Endothelial cell of umbilical vein (primary cell): ENCODE results near the gene FAM114A1. TPM values are rescaled to one million over a fixed set of nuclear protein-coding genes. Genes with fewer than 3 reads are reported as not detected.

Experiments
- BruUV-seq: library from RNA; stranded (reverse); fragments of 400-500 nt; replicated peaks from 2 replicates; lab custom pipeline; 2021; lab: Mats Ljungman, UMichigan
- CTCF ChIA-PET: fragments of 300-600, 350-600 bp; sonication (Branson Sonifier 250); formaldehyde crosslinking; loops from one replicate; lab custom pipeline; 2021; ENCODE audit warnings: antibody characterized with exemption, inconsistent platforms; lab: Charles Lee
- POLR2A ChIA-PET: fragments of 300-600, 350-600 bp; sonication (Branson Sonifier 250); formaldehyde crosslinking; loops from one replicate; lab custom pipeline; 2021; ENCODE audit warnings: antibody characterized with exemption, inconsistent platforms; lab: Charles Lee
- DNase-seq: peaks from one replicate; pipeline ENCODE4 v3.0.0-alpha.2; 2011; ENCODE audit warnings: low read depth, low spot score
- FAIRE-seq: peaks from 2 replicates; lab custom pipeline; 2011; peaks lifted over from hg19 to GRCh38; lab: Jason Lieb, UNC
- H2AFZ ChIP-seq: 2 replicates; pipeline ENCODE4 v1.6.0; 2012; ENCODE audit warnings: low read depth, low read length, control low read depth, inconsistent platforms
- H3K27ac ChIP-seq: 2 replicates; pipeline ENCODE4 v1.5.1; 2011; ENCODE audit warnings: low read depth, mild to moderate bottlenecking, control low read depth, low read length, moderate library complexity; ENCODE audit not compliant: insufficient read depth
- H3K27me3 ChIP-seq, 2 experiments: 2 replicates each; pipeline versions ENCODE4 v1.6.0 to v1.6.1; 2011; ENCODE audit warnings: low read length in 2 of 2, mixed read lengths in 1 of 2; ENCODE audit not compliant: control insufficient read depth in 2 of 2, insufficient read depth in 2 of 2
- H3K36me3 ChIP-seq, 2 experiments: 2 replicates in 1 of 2; 3 replicates in 1 of 2; pipeline ENCODE4 v1.5.1; 2011; ENCODE audit warnings: low read length in 2 of 2, mild to moderate bottlenecking in 1 of 2, moderate library complexity in 1 of 2; ENCODE audit not compliant: control insufficient read depth in 2 of 2, insufficient read depth in 2 of 2; ENCODE audit errors: extremely low read depth in 1 of 2
- H3K4me1 ChIP-seq: 3 replicates; pipeline ENCODE4 v1.5.1; 2011; ENCODE audit warnings: mild to moderate bottlenecking, low read length; ENCODE audit not compliant: control insufficient read depth, insufficient read depth; ENCODE audit errors: extremely low read depth
- H3K4me2 ChIP-seq: 2 replicates; pipeline ENCODE4 v1.6.1; 2011; ENCODE audit warnings: low read length, control low read depth, mixed read lengths; ENCODE audit not compliant: insufficient read depth
- H3K4me3 ChIP-seq, 3 experiments: fragments of 200-600 bp in 1 of 3; sonication (generic), shearing (Covaris generic) in 1 of 3; replicated peaks in 1 of 3; 2 replicates each; pipeline ENCODE4 v1.5.1; 2011 to 2016; ENCODE audit warnings: control low read depth in 3 of 3, low read length in 3 of 3, mild to moderate bottlenecking in 2 of 3, inconsistent platforms in 1 of 3, low read depth in 1 of 3, moderate library complexity in 1 of 3; ENCODE audit not compliant: insufficient read depth in 1 of 3
- H3K79me2 ChIP-seq: 2 replicates; pipeline ENCODE4 v1.6.0; 2012; ENCODE audit warnings: low read length, inconsistent platforms; ENCODE audit not compliant: control insufficient read depth, insufficient read depth
- H3K9ac ChIP-seq: replicated peaks from 2 replicates; pipeline ENCODE3; 2011; ENCODE audit warnings: low read length, control low read depth; ENCODE audit not compliant: insufficient read depth; ENCODE audit errors: extremely low read depth
- H3K9me1 ChIP-seq: replicated peaks from 3 replicates; pipeline ENCODE4 v1.6.0; 2011; ENCODE audit warnings: mild to moderate bottlenecking, low read length; ENCODE audit not compliant: control insufficient read depth, insufficient read depth; ENCODE audit errors: extremely low read depth
- H3K9me3 ChIP-seq: replicated peaks from 2 replicates; pipeline ENCODE4 v1.5.1; 2012; ENCODE audit warnings: low read length, inconsistent platforms; ENCODE audit not compliant: control insufficient read depth, insufficient read depth
- H4K20me1 ChIP-seq: replicated peaks from 2 replicates; pipeline ENCODE3; 2011; ENCODE audit warnings: mild to moderate bottlenecking, low read length; ENCODE audit not compliant: control insufficient read depth, insufficient read depth; ENCODE audit errors: extremely low read depth
- CTCF ChIP-seq, 2 donors: IDR thresholded peaks; 1 replicate in 1 of 2; 2 replicates in 1 of 2; pipeline ENCODE4 v1.5.1; 2011; ENCODE audit warnings: low read length in 2 of 2, mild to moderate bottlenecking in 2 of 2, moderate library complexity in 2 of 2, control low read depth in 1 of 2, inconsistent platforms in 1 of 2, low read depth in 1 of 2; ENCODE audit not compliant: insufficient read depth in 1 of 2; ENCODE audit errors: extremely low read depth in 1 of 2
- EZH2 ChIP-seq: IDR thresholded peaks from 2 replicates; pipeline ENCODE4 v1.6.1; 2012; ENCODE audit warnings: borderline replicate concordance, low read depth, mild to moderate bottlenecking, moderate library complexity, low read length, inconsistent platforms; ENCODE audit not compliant: severe bottlenecking
- FOS ChIP-seq: IDR thresholded peaks from 2 replicates; pipeline ENCODE4 v1.6.1; 2011; ENCODE audit warnings: mild to moderate bottlenecking, low read length, moderate library complexity, borderline replicate concordance; ENCODE audit not compliant: insufficient read depth
- GATA2 ChIP-seq: IDR thresholded peaks from 2 replicates; pipeline ENCODE4 v1.7.0; 2011; ENCODE audit warnings: low read depth, mild to moderate bottlenecking, moderate library complexity, mixed read lengths, low read length; ENCODE audit not compliant: insufficient read length, insufficient read depth
- JUN ChIP-seq: IDR thresholded peaks from 2 replicates; pipeline ENCODE4 v1.6.1; 2011; ENCODE audit warnings: borderline replicate concordance, low read depth; ENCODE audit not compliant: insufficient read length, insufficient read depth
- MAX ChIP-seq: IDR thresholded peaks from 2 replicates; pipeline ENCODE4 v1.6.1; 2011; ENCODE audit not compliant: insufficient read depth, insufficient read length
- MYC ChIP-seq: IDR thresholded peaks from one replicate; pipeline ENCODE4 v1.6.1; 2011; ENCODE audit warnings: mild to moderate bottlenecking, low read depth, low read length
- POLR2A ChIP-seq: IDR thresholded peaks from 2 replicates; pipeline ENCODE4 v1.6.1; 2012; ENCODE audit warnings: low read depth, mild to moderate bottlenecking, control low read depth, low read length
- POLR2AphosphoS5 ChIP-seq: IDR thresholded peaks from 2 replicates; pipeline ENCODE4 v1.6.1; 2012; ENCODE audit warnings: low read depth, mild to moderate bottlenecking, control low read depth, low read length, moderate library complexity; ENCODE audit not compliant: insufficient read depth
- dilution Hi-C: fragments of 300-500 bp; cut with MboI; formaldehyde crosslinking; loops from one replicate; pipeline ENCODE4 v1.15.0; 2019; ENCODE audit warnings: low sequenced_read_pairs; ENCODE audit not compliant: extremely low pct_ligation_motif_present
- intact Hi-C: fragments of 100-400 bp; cut with micrococcal nuclease; formaldehyde crosslinking; loops from one replicate; pipeline ENCODE4 v1.10.0; 2022
- polyA plus RNA-seq, 4 experiments: library from polyadenylated mRNA; depleted of rRNA in 3 of 4; stranded (reverse) in 3 of 4; unstranded in 1 of 4; fragments of >200 nt; gene quantifications; 2 replicates each; pipeline versions ENCODE4 v1.2.1 to v1.2.3, GENCODE V29; 2011 to 2012; ENCODE audit warnings: missing spikeins in 1 of 4
- total RNA-seq: library from RNA; stranded (reverse); gene quantifications from 2 replicates; pipeline ENCODE4 v1.2.3, GENCODE V29; 2021

The FAM114A1 gene
- total and polyA plus RNA-seq, 2 donors (not counting 3 experiments of a cell fraction or from before 2014, with no cell fraction given) = 99.2 to 118 TPM

GRCh38 chr4:38919494-38919893 lies 51.9 kb downstream of the FAM114A1 start:
- H3K9me3 ChIP-seq = no peaks in the 10 kb centered on the region
- H3K4me2 ChIP-seq = no peak overlapping the region
- H3K9ac ChIP-seq = no peak overlapping the region
- peaks cover 19 to 32% of the 10 kb centered on the region in 2 experiments for H3K36me3 ChIP-seq
- ChIA-PET POLR2A (no interaction called here), CTCF (interaction anchor here (0.7 kb wide), 1 partner anchor 160 kb away, joined by 3 read pairs; no protein-coding TSS in a partner anchor)
- H3K27me3 ChIP-seq = no peaks in the 10 kb centered on the region
- no TSS peak for BruUV-seq
- no peaks in the 10 kb centered on the region for H3K4me1 ChIP-seq
- H2AFZ ChIP-seq = no peak overlapping the region
- no peak overlapping the region for H3K4me3 ChIP-seq
- TF ChIP-seq GATA2 = no peak
- TF ChIP-seq MYC = no peak
- TF ChIP-seq POLR2AphosphoS5 = no peak
- no peak for TF ChIP-seq FOS
- TF ChIP-seq MAX = no peak
- no peak for TF ChIP-seq JUN
- no peak for TF ChIP-seq POLR2A
- no peak for TF ChIP-seq EZH2
- TF ChIP-seq CTCF (IDR thresholded peaks at IDR 0.05; ENCODE audit: extremely low read depth in 1 of 2, insufficient read depth in 1 of 2, low read depth in 1 of 2, low read length in 2 of 2) = no peak
- H4K20me1 ChIP-seq = no peaks in the 10 kb centered on the region
- DNase-seq (no peak), FAIRE-seq (no peak)
- dilution Hi-C loops (no loop called here), intact Hi-C loops (no loop called here)
- H3K9me1 ChIP-seq = no peaks in the 10 kb centered on the region
- H3K79me2 ChIP-seq = no peaks in the 10 kb centered on the region
- no peak overlapping the region for H3K27ac ChIP-seq
